Naive thymus-derived CD4-positive, alpha-beta T cell (primary cell): Measurements from ENCODE around the gene ACOT8. TPM values are rescaled to one million over a fixed set of nuclear protein-coding genes. Genes with fewer than 3 reads are reported as not detected.
A peak's percentile ranks its signal among the peaks of the same experiment; 100 is the strongest.
"Not testable (repeated sequence)": the region's sequence is repeated elsewhere in the genome, so short reads cannot be mapped to it uniquely, and the experiment has no call there.

ENCODE experiments used
- ATAC-seq: fragments of 150-1000 bp; cut with Tn5 transposase; 2 replicates; pipeline ENCODE4 v1.10.0; 2021; ENCODE audit warnings: mild to moderate bottlenecking, moderate library complexity
- CTCF ChIA-PET: fragments of 350-600 bp; sonication (Branson Sonifier 250); formaldehyde crosslinking; loops from one replicate; lab custom pipeline; 2021; ENCODE audit warnings: antibody characterized with exemption; lab: Charles Lee
- POLR2A ChIA-PET: fragments of 350-600 bp; sonication (Branson Sonifier 250); formaldehyde crosslinking; loops from one replicate; lab custom pipeline; 2021; ENCODE audit warnings: antibody characterized with exemption, inconsistent platforms; lab: Charles Lee
- DNase-seq, 9 donors: peaks; one replicate each; pipeline versions ENCODE4 v3.0.0 to v3.0.0-alpha.2; 2020 to 2022; ENCODE audit warnings: mixed read lengths in 1 of 9
- H3K27ac ChIP-seq: one replicate; pipeline ENCODE4 v1.7.0; 2013; ENCODE audit warnings: mild to moderate bottlenecking, low read depth, low read length, moderate library complexity
- H3K27me3 ChIP-seq, 2 donors: one replicate each; pipeline ENCODE4 v1.7.0; 2013; ENCODE audit warnings: low read length in 2 of 2, mild to moderate bottlenecking in 2 of 2, moderate library complexity in 2 of 2; ENCODE audit not compliant: control insufficient read depth in 2 of 2, insufficient read depth in 2 of 2
- H3K36me3 ChIP-seq, 3 experiments: 1 replicate in 2 of 3; 2 replicates in 1 of 3; pipeline ENCODE4 v1.7.0; 2013; ENCODE audit warnings: low read length in 3 of 3, mild to moderate bottlenecking in 3 of 3, moderate library complexity in 1 of 3; ENCODE audit not compliant: insufficient read depth in 3 of 3, control insufficient read depth in 2 of 3
- H3K4me1 ChIP-seq, 2 donors: one replicate each; pipeline ENCODE4 v1.7.0; 2013; ENCODE audit warnings: low read length in 2 of 2, mild to moderate bottlenecking in 2 of 2, moderate library complexity in 1 of 2; ENCODE audit not compliant: control insufficient read depth in 2 of 2, insufficient read depth in 2 of 2
- H3K4me3 ChIP-seq: 2 replicates; pipeline ENCODE4 v1.7.0; 2013; ENCODE audit warnings: mild to moderate bottlenecking, low read length
- H3K9me3 ChIP-seq, 3 experiments: 1 replicate in 2 of 3; 2 replicates in 1 of 3; pipeline ENCODE4 v1.7.0; 2013; ENCODE audit warnings: low read length in 3 of 3; ENCODE audit not compliant: control insufficient read depth in 2 of 3
- H3K27ac Mint-ChIP-seq, 9 donors: one replicate each; pipeline ENCODE4 v1.8.0; 2020 to 2022; ENCODE audit warnings: mixed read lengths in 9 of 9, mild to moderate bottlenecking in 8 of 9, moderate library complexity in 5 of 9, inconsistent platforms in 2 of 9
- H3K27me3 Mint-ChIP-seq, 5 donors: one replicate each; pipeline ENCODE4 v1.8.0; 2021 to 2022; ENCODE audit warnings: mixed read lengths in 5 of 5, mild to moderate bottlenecking in 1 of 5
- H3K36me3 Mint-ChIP-seq, 5 donors: one replicate each; pipeline ENCODE4 v1.8.0; 2020 to 2022; ENCODE audit warnings: mixed read lengths in 5 of 5, mild to moderate bottlenecking in 3 of 5, inconsistent platforms in 1 of 5
- H3K4me1 Mint-ChIP-seq, 7 donors: one replicate each; pipeline ENCODE4 v1.8.0; 2020 to 2022; ENCODE audit warnings: mixed read lengths in 7 of 7, mild to moderate bottlenecking in 3 of 7, inconsistent platforms in 1 of 7
- H3K4me3 Mint-ChIP-seq, 10 donors: one replicate each; pipeline ENCODE4 v1.8.0; 2020 to 2022; ENCODE audit warnings: mild to moderate bottlenecking in 10 of 10, mixed read lengths in 10 of 10, moderate library complexity in 6 of 10, inconsistent platforms in 2 of 10
- H3K9me3 Mint-ChIP-seq, 11 donors: one replicate each; pipeline ENCODE4 v1.8.0; 2020 to 2022; ENCODE audit warnings: mixed read lengths in 11 of 11, mild to moderate bottlenecking in 4 of 11, inconsistent platforms in 1 of 11, moderate library complexity in 1 of 11
- intact Hi-C, 2 donors: fragments of 100-400 bp; cut with micrococcal nuclease; formaldehyde crosslinking; loops; one replicate each; pipeline ENCODE4 v1.15.1; 2023
- polyA plus RNA-seq, 2 donors: library from polyadenylated mRNA; unstranded; fragments of 300-500 nt; fragmentation: Illumina TruSeq; gene quantifications; one replicate each; pipeline ENCODE4 v1.2.3, GENCODE V29; 2021
- total RNA-seq, 6 experiments: library from RNA in 5 of 6; stranded (reverse) in 5 of 6; gene quantifications; 1 replicate in 5 of 6; 2 replicates in 1 of 6; pipeline ENCODE4 v1.2.3 and lab custom pipeline; 2021 to 2026

Gene ACOT8
- total and polyA plus RNA-seq, 7 experiments from 2014 or later: 20.5 to 38.7 (median 33.8) TPM

DNA sequence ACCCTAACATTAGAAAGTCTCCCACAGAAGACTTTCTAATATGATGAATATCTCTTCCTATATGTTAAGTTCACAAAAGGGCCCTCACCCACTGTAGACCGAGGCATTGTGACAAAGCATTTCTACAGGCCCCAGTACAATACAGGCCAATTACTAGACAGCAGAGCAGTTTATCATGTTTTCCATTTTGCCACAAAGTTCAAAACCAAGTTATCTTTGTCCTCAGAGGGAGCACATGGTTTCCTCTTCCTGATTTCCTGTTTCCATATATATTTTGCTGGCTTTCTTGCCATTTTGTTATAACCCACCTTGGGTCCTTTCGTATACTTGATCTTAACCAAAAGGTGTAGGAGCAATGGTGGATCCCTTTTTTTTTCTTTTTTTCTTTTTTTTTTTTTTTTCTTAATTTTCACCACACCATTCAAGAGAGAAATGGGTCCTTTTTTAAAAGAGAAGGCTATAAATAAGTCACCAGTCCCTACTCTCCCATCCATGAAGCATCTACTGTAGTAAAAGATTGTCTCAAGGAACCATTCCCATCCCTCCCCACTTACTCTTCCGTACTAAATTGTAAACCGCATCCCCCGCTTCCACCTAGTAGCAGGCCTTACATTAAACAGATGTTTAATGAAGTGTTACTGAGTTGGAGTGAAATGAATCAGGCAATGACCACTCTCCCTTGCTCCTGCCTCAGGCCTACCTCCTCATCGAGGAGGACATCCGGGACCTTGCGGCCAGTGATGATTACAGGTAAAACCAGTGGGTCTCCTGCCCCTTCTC, 46.8 kb downstream of the ACOT8 start:
- Histone ChIP-seq H3K36me3 (peaks cover 3 to 54% (median 8%) of the 10 kb centered on the region in 3 experiments), H3K4me3 (no peak overlapping the region), H3K27ac (no peak overlapping the region), H3K9me3 (no peaks in the 10 kb centered on the region), H3K4me1 (peaks cover 0 to 12% of the 10 kb centered on the region in 2 donors), H3K27me3 (no peaks in the 10 kb centered on the region)
- no peak for DNase-seq
- peaks cover 3 to 32% (median 16%) of the 10 kb centered on the region in 7 donors for H3K4me1 Mint-ChIP-seq
- peaks cover 6 to 36% (median 19%) of the 10 kb centered on the region in 5 donors for H3K36me3 Mint-ChIP-seq
- peak overlapping the region in 3 of 9 donors; percentile 10 to 32 (median 10) for H3K27ac Mint-ChIP-seq
- no peak for ATAC-seq
- intact Hi-C loops: loop anchor here in 1 of 2 donors (5.0 kb wide), 1 partner anchor 277 kb away; the partner anchor contains the start of gene NCOA5
- peak overlapping the region in 2 of 10 donors; percentile 27 to 79 for H3K4me3 Mint-ChIP-seq
- ChIA-PET POLR2A (no interaction called here), CTCF (interaction anchor here (0.6 kb wide), 1 partner anchor 161 kb away, joined by 4 read pairs; the partner anchor contains the start of gene ZNF335)
- no peaks in the 10 kb centered on the region for H3K27me3 Mint-ChIP-seq
- no peaks in the 10 kb centered on the region for H3K9me3 Mint-ChIP-seq

DNA sequence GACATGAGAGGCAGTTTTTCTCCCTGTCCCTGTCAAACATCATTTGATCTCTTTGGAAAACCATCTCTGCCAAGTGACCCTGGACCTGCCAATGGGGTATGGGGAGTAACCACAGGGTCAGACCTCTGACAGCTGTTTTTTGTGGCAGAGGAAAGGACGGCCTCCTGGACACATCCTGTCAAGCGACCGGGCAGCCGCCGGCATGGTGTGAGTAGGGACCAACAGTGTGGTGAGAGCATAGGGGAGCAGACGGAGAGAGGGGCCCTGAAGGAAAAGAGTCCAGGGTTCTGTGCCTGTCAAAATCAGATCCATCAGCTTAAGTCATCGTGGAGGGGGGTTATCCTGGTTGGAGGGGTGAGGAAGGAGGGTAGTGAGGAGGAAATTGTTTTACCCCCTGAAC, 55.3 kb downstream of the ACOT8 start:
- intact Hi-C loops: no loop called here
- Histone ChIP-seq H3K27ac (no peak overlapping the region), H3K4me1 (peaks cover 4 to 7% of the 10 kb centered on the region in 2 donors), H3K27me3 (no peaks in the 10 kb centered on the region), H3K36me3 (peaks cover 31 to 62% (median 35%) of the 10 kb centered on the region in 3 experiments), H3K9me3 (no peaks in the 10 kb centered on the region), H3K4me3 (no peak overlapping the region)
- CTCF ChIA-PET: interaction anchor here (0.7 kb wide), 1 partner anchor 356 kb away, joined by 4 read pairs; no protein-coding TSS in a partner anchor
- Mint-ChIP-seq H3K4me3 (no peak overlapping the region), H3K4me1 (peaks cover 8 to 11% (median 10%) of the 10 kb centered on the region in 7 donors), H3K36me3 (peaks cover 17 to 37% (median 21%) of the 10 kb centered on the region in 5 donors), H3K9me3 (no peaks in the 10 kb centered on the region), H3K27me3 (no peaks in the 10 kb centered on the region), H3K27ac (no peak overlapping the region)
- DNase-seq (no peak), ATAC-seq (no peak)
- POLR2A ChIA-PET: interaction anchor here (0.5 kb wide), 1 partner anchor 10 kb away, joined by 7 read pairs; no protein-coding TSS in a partner anchor

DNA sequence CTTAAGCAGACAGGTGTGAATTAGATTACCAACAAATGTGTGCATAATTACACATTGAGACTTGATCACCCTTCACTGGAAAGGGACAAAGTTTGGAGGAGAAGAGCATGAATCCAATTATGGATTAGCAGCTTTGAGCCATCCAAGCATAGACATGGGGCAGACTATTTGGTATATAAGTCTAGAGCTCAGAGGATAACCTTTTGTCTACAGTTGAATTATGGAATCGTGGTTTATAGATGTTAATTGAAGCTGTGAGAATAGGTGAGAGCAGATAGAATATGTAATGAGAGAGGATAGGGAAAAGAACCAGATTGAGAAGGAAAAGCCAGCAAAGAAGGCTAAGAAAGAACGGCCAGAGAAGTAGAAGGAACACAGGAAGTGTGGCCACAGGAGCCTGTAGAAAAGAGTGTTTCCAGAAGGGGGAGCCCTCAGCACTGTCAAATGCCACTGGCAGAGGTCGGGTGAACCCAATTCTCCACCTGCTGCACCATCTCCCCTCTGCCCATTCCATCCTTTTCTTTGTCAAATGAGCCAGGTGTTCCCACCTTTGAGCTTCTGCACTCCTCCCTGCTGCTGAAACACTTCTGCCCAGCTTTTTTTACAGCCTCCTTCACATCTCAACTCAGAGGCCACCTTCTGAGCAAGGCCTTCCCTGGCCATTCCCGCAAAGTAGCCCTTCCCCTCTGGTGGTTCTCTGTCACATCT, 58.1 kb downstream of the ACOT8 start:
- peaks cover 8 to 40% (median 23%) of the 10 kb centered on the region in 5 donors for H3K36me3 Mint-ChIP-seq
- no peaks in the 10 kb centered on the region for H3K9me3 ChIP-seq
- peak; percentile 25 to 70 (median 58) for DNase-seq
- no peak overlapping the region for H3K4me3 ChIP-seq
- peaks cover 4 to 7% of the 10 kb centered on the region in 2 donors for H3K4me1 ChIP-seq
- no peak overlapping the region for H3K4me3 Mint-ChIP-seq
- H3K27ac Mint-ChIP-seq: peak overlapping the region in 8 of 9 donors; percentile 1 to 92 (median 52)
- CTCF ChIA-PET: interaction anchor here (0.6 to 2.1 kb wide), 10 partner anchors 16 to 461 kb away, joined by 3 to 8 read pairs (median 4); no protein-coding TSS in a partner anchor
- POLR2A ChIA-PET: interaction anchor here (0.5 to 1.2 kb wide), 3 partner anchors 136 to 733 kb away, joined by 3 to 6 read pairs (median 3); partner anchors contain the start of gene ZNF335
- peaks cover 9 to 21% (median 11%) of the 10 kb centered on the region in 7 donors for H3K4me1 Mint-ChIP-seq
- H3K27me3 Mint-ChIP-seq: no peaks in the 10 kb centered on the region
- intact Hi-C loops: loop anchor here (1.0 to 10.0 kb wide), 9 partner anchors 13 to 566 kb away; partner anchors contain the start of genes CTSA (in 2 of the 2), NEURL2 (in 2 of the 2), PCIF1 (in 2 of the 2) and ACOT8 (in 1 of the 2)
- H3K27ac ChIP-seq: peak overlapping the region; percentile 24
- no peaks in the 10 kb centered on the region for H3K9me3 Mint-ChIP-seq
- peaks cover 26 to 55% (median 41%) of the 10 kb centered on the region in 3 experiments for H3K36me3 ChIP-seq
- no peaks in the 10 kb centered on the region for H3K27me3 ChIP-seq
- peak; percentile 96 for ATAC-seq

DNA sequence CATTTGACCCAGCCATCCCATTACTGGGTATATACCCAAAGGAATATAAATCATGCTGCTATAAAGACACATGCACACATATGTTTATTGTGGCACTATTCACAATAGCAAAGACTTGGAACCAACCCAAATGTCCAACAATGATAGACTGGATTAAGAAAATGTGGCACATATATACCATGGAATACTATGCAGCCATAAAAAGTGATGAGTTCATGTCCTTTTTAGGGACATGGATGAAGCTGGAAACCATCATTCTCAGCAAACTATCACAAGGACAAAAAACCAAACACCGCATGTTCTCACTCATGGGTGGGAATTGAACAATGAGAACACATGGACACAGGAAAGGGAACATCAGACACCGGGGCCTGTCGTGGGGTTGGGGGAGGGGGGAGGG, 59.2 kb downstream of the ACOT8 start:
- H3K4me1 ChIP-seq, H3K27ac ChIP-seq, H3K27me3 ChIP-seq, H3K27ac Mint-ChIP-seq, H3K9me3 Mint-ChIP-seq, H3K9me3 ChIP-seq, ATAC-seq, DNase-seq, H3K4me3 ChIP-seq, H3K27me3 Mint-ChIP-seq, H3K4me3 Mint-ChIP-seq: not testable (repeated sequence)
- POLR2A ChIA-PET: interaction anchor here (0.8 kb wide), 1 partner anchor 137 kb away, joined by 3 read pairs; no protein-coding TSS in a partner anchor
- Mint-ChIP-seq H3K36me3 (peaks cover 4 to 39% (median 19%) of the 10 kb centered on the region in 5 donors), H3K4me1 (peaks cover 10 to 22% (median 15%) of the 10 kb centered on the region in 7 donors)
- CTCF ChIA-PET: interaction anchor here (2.1 kb wide), 2 partner anchors 14 to 164 kb away, joined by 6 to 8 read pairs; no protein-coding TSS in a partner anchor
- intact Hi-C loops: loop anchor here in 1 of 2 donors (5.0 to 10.0 kb wide), 3 partner anchors 94 to 567 kb away; partner anchors contain the start of genes CTSA, NEURL2 and PCIF1
- H3K36me3 ChIP-seq: peaks cover 21 to 49% (median 34%) of the 10 kb centered on the region in 3 experiments

DNA sequence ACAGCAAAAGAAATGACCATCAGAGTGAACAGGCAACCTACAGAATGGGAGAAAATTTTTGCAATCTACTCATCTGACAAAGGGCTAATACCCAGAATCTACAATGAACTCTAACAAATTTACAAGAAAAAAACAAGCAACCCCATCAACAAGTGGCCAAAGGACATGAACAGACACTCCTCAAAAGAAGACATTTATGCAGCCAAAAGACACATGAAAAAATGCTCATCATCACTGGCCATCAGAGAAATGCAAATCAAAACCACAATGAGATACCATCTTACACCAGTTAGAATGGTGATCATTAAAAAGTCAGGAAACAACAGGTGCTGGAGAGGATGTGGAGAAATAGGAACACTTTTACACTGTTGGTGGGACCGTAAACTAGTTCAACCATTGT, 59.7 kb downstream of the ACOT8 start:
- H3K4me3 ChIP-seq, ATAC-seq, H3K27me3 Mint-ChIP-seq, H3K9me3 Mint-ChIP-seq, POLR2A ChIA-PET, H3K27ac ChIP-seq, DNase-seq, H3K4me3 Mint-ChIP-seq, CTCF ChIA-PET, H3K27me3 ChIP-seq, H3K9me3 ChIP-seq: not testable (repeated sequence)
- intact Hi-C loops: loop anchor here in 1 of 2 donors (5.0 to 10.0 kb wide), 3 partner anchors 95 to 567 kb away; partner anchors contain the start of genes CTSA, NEURL2 and PCIF1
- Mint-ChIP-seq H3K4me1 (peaks cover 15 to 26% (median 20%) of the 10 kb centered on the region in 7 donors), H3K36me3 (peaks cover 4 to 38% (median 19%) of the 10 kb centered on the region in 5 donors), H3K27ac (peak overlapping the region in 1 of 9 donors; percentile 48)
- Histone ChIP-seq H3K36me3 (peaks cover 18 to 45% (median 29%) of the 10 kb centered on the region in 3 experiments), H3K4me1 (peaks cover 10 to 12% of the 10 kb centered on the region in 2 donors)
